GM23248 (cell line): ENCODE measurements around the gene ZKSCAN5.

Source experiments
- EZH2 ChIP-seq: fragments of 200-600 bp; sonication (generic); IDR thresholded peaks from 2 replicates; pipeline ENCODE4 v1.6.1; 2018; ENCODE audit warnings: antibody characterized with exemption, mild to moderate bottlenecking; ENCODE audit not compliant: insufficient read depth, poor library complexity, severe bottlenecking
- EZH2phosphoT487 ChIP-seq: fragments of 200-600 bp; sonication (generic); IDR thresholded peaks from 2 replicates; pipeline ENCODE4 v1.6.1; 2018; ENCODE audit warnings: antibody characterized with exemption, moderate library complexity, mild to moderate bottlenecking, low read depth; ENCODE audit not compliant: insufficient read depth

- TF ChIP-seq EZH2 (no peak), EZH2phosphoT487 (no peak)
These were observed 53.5 kb downstream of the ZKSCAN5 start for GRCh38 chr7:99557940-99558305.
